HG02678 (cell line): Measurements from ENCODE around the gene OARD1.
A peak's percentile ranks its signal among the peaks of the same experiment; 100 is the strongest.

ENCODE experiments used
- ATAC-seq: cut with Tn5 transposase; IDR thresholded peaks from one replicate; pipeline ENCODE4 v1.9.1; 2021; ENCODE audit warnings: mild to moderate bottlenecking, moderate library complexity; ENCODE audit not compliant: unreplicated experiment

Gene OARD1

GRCh38 chr6:41075651-41076626 is 3.8 kb upstream of the OARD1 start:
- no peak for ATAC-seq

GRCh38 chr6:41074692-41075436 is 2.7 kb upstream of the OARD1 start:
- no peak for ATAC-seq

GRCh38 chr6:41073968-41074691 is 2.0 kb upstream of the OARD1 start:
- no peak for ATAC-seq

- peak; percentile 33 for ATAC-seq
These were observed 1.2 kb upstream of the OARD1 start for GRCh38 chr6:41073203-41073967.

GRCh38 chr6:41072836-41073202 is 663 bp upstream of the OARD1 start, which contains the start of gene NFYA:
TSS of gene NFYA (plus strand) at chr6:41072974. CDS start at chr6:41079090, 6,116 bp downstream.
- peak; percentile 63 for ATAC-seq

- ATAC-seq: no peak
These were observed 644 bp downstream of the OARD1 start for GRCh38 chr6:41071501-41071922.

GRCh38 chr6:41066867-41067304 is 5.3 kb downstream of the OARD1 start:
- no peak for ATAC-seq

GRCh38 chr6:41065550-41066026 is 6.6 kb downstream of the OARD1 start:
- no peak for ATAC-seq

GRCh38 chr6:41064841-41065240 is 7.3 kb downstream of the OARD1 start:
- no peak for ATAC-seq

GRCh38 chr6:41063884-41064285 is 8.3 kb downstream of the OARD1 start:
- ATAC-seq: no peak

- no peak for ATAC-seq
These were observed 10.1 kb downstream of the OARD1 start for GRCh38 chr6:41062056-41062455.

GRCh38 chr6:41061196-41061726 is 10.9 kb downstream of the OARD1 start:
- no peak for ATAC-seq

- no peak for ATAC-seq
These were observed 12.6 kb downstream of the OARD1 start for GRCh38 chr6:41059556-41059955.

- no peak for ATAC-seq
These were observed 13.4 kb downstream of the OARD1 start for GRCh38 chr6:41058783-41059181.

GRCh38 chr6:41056768-41057490 is 15.2 kb downstream of the OARD1 start:
- ATAC-seq: no peak

GRCh38 chr6:41055149-41055548 is 17.0 kb downstream of the OARD1 start:
- ATAC-seq: no peak

GRCh38 chr6:41054511-41054910 is 17.6 kb downstream of the OARD1 start:
- ATAC-seq: no peak

- no peak for ATAC-seq
These were observed 19.1 kb downstream of the OARD1 start, which contains the start of gene APOBEC2 for GRCh38 chr6:41053041-41053440. TSS of gene APOBEC2 (plus strand) at chr6:41053202. CDS start at chr6:41053348, 146 bp downstream.

GRCh38 chr6:41051873-41052272 is 20.3 kb downstream of the OARD1 start:
- ATAC-seq: no peak
